ENCODE results near the gene CNTF. TPM values are rescaled to one million over a fixed set of nuclear protein-coding genes. Genes with fewer than 3 reads are reported as not detected.

CNTF gene
- total and polyA plus RNA-seq, 2 experiments from 2014 or later, result 0.24 to 1.8 TPM

DNA sequence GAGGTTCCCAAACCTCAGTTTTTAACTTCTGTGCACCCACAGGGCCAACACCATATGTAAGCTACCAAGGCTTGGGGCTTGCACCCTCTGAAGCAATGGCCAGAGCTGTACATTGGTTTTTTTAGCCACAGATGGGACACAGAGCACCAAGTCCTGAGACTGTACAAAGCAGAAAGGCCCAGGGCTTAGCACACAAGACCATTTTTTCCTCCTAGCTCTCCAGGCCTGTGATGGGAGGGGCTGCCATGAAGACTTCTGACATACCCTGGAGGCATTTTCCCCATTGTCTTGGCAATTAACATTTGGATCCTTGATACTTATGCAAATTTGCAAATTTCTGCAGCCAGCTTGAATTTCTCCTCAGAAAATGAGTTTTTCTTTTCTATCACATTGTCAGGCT lies 23.4 kb downstream of the CNTF start (continued):
- TF ChIP-seq, protein P1, sequence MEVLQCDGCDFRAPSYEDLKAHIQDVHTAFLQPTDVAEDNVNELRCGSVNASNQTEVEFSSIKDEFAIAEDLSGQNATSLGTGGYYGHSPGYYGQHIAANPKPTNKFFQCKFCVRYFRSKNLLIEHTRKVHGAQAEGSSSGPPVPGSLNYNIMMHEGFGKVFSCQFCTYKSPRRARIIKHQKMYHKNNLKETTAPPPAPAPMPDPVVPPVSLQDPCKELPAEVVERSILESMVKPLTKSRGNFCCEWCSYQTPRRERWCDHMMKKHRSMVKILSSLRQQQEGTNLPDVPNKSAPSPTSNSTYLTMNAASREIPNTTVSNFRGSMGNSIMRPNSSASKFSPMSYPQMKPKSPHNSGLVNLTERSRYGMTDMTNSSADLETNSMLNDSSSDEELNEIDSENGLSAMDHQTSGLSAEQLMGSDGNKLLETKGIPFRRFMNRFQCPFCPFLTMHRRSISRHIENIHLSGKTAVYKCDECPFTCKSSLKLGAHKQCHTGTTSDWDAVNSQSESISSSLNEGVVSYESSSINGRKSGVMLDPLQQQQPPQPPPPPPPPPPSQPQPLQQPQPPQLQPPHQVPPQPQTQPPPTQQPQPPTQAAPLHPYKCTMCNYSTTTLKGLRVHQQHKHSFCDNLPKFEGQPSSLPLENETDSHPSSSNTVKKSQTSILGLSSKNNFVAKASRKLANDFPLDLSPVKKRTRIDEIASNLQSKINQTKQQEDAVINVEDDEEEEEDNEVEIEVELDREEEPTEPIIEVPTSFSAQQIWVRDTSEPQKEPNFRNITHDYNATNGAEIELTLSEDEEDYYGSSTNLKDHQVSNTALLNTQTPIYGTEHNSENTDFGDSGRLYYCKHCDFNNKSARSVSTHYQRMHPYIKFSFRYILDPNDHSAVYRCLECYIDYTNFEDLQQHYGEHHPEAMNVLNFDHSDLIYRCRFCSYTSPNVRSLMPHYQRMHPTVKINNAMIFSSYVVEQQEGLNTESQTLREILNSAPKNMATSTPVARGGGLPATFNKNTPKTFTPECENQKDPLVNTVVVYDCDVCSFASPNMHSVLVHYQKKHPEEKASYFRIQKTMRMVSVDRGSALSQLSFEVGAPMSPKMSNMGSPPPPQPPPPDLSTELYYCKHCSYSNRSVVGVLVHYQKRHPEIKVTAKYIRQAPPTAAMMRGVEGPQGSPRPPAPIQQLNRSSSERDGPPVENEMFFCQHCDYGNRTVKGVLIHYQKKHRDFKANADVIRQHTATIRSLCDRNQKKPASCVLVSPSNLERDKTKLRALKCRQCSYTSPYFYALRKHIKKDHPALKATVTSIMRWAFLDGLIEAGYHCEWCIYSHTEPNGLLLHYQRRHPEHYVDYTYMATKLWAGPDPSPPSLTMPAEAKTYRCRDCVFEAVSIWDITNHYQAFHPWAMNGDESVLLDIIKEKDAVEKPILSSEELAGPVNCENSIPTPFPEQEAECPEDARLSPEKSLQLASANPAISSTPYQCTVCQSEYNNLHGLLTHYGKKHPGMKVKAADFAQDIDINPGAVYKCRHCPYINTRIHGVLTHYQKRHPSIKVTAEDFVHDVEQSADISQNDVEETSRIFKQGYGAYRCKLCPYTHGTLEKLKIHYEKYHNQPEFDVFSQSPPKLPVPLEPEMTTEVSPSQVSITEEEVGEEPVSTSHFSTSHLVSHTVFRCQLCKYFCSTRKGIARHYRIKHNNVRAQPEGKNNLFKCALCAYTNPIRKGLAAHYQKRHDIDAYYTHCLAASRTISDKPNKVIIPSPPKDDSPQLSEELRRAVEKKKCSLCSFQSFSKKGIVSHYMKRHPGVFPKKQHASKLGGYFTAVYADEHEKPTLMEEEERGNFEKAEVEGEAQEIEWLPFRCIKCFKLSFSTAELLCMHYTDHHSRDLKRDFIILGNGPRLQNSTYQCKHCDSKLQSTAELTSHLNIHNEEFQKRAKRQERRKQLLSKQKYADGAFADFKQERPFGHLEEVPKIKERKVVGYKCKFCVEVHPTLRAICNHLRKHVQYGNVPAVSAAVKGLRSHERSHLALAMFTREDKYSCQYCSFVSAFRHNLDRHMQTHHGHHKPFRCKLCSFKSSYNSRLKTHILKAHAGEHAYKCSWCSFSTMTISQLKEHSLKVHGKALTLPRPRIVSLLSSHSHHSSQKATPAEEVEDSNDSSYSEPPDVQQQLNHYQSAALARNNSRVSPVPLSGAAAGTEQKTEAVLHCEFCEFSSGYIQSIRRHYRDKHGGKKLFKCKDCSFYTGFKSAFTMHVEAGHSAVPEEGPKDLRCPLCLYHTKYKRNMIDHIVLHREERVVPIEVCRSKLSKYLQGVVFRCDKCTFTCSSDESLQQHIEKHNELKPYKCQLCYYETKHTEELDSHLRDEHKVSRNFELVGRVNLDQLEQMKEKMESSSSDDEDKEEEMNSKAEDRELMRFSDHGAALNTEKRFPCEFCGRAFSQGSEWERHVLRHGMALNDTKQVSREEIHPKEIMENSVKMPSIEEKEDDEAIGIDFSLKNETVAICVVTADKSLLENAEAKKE (CRISPR knock-in tag; IDR thresholded peaks at IDR 0.05), result no peak
- TF ChIP-seq EZH2 (IDR thresholded peaks at IDR 0.05; ENCODE audit: low read depth, unreplicated experiment), result no peak
- TF ChIP-seq NANOG (IDR thresholded peaks at IDR 0.05; ENCODE audit: borderline replicate concordance), result no peak
- TF ChIP-seq, protein P2, sequence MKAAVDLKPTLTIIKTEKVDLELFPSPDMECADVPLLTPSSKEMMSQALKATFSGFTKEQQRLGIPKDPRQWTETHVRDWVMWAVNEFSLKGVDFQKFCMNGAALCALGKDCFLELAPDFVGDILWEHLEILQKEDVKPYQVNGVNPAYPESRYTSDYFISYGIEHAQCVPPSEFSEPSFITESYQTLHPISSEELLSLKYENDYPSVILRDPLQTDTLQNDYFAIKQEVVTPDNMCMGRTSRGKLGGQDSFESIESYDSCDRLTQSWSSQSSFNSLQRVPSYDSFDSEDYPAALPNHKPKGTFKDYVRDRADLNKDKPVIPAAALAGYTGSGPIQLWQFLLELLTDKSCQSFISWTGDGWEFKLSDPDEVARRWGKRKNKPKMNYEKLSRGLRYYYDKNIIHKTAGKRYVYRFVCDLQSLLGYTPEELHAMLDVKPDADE (IDR thresholded peaks at IDR 0.05), result no peak
- TF ChIP-seq, protein P3, sequence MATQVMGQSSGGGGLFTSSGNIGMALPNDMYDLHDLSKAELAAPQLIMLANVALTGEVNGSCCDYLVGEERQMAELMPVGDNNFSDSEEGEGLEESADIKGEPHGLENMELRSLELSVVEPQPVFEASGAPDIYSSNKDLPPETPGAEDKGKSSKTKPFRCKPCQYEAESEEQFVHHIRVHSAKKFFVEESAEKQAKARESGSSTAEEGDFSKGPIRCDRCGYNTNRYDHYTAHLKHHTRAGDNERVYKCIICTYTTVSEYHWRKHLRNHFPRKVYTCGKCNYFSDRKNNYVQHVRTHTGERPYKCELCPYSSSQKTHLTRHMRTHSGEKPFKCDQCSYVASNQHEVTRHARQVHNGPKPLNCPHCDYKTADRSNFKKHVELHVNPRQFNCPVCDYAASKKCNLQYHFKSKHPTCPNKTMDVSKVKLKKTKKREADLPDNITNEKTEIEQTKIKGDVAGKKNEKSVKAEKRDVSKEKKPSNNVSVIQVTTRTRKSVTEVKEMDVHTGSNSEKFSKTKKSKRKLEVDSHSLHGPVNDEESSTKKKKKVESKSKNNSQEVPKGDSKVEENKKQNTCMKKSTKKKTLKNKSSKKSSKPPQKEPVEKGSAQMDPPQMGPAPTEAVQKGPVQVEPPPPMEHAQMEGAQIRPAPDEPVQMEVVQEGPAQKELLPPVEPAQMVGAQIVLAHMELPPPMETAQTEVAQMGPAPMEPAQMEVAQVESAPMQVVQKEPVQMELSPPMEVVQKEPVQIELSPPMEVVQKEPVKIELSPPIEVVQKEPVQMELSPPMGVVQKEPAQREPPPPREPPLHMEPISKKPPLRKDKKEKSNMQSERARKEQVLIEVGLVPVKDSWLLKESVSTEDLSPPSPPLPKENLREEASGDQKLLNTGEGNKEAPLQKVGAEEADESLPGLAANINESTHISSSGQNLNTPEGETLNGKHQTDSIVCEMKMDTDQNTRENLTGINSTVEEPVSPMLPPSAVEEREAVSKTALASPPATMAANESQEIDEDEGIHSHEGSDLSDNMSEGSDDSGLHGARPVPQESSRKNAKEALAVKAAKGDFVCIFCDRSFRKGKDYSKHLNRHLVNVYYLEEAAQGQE (IDR thresholded peaks at IDR 0.05; ENCODE audit: unreplicated experiment), result no peak
- no peak for TF ChIP-seq CREB1 (CRISPR knock-in tag; IDR thresholded peaks at IDR 0.05; ENCODE audit: low read depth)

All from GM23338 (cell line).